Placental epithelial cell (primary cell): ENCODE measurements around the gene EFNB3. TPM values are rescaled to one million over a fixed set of nuclear protein-coding genes. Genes with fewer than 3 reads are reported as not detected.

Experiments
- total RNA-seq: library from RNA; depleted of rRNA; stranded (reverse); fragments of >200 nt; gene quantifications from 2 replicates; pipeline ENCODE4 v1.2.3, GENCODE V29; 2012

Gene EFNB3, protein sequence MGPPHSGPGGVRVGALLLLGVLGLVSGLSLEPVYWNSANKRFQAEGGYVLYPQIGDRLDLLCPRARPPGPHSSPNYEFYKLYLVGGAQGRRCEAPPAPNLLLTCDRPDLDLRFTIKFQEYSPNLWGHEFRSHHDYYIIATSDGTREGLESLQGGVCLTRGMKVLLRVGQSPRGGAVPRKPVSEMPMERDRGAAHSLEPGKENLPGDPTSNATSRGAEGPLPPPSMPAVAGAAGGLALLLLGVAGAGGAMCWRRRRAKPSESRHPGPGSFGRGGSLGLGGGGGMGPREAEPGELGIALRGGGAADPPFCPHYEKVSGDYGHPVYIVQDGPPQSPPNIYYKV
- 2.2 and 5.9 TPM in 2 replicates for total RNA-seq

DNA sequence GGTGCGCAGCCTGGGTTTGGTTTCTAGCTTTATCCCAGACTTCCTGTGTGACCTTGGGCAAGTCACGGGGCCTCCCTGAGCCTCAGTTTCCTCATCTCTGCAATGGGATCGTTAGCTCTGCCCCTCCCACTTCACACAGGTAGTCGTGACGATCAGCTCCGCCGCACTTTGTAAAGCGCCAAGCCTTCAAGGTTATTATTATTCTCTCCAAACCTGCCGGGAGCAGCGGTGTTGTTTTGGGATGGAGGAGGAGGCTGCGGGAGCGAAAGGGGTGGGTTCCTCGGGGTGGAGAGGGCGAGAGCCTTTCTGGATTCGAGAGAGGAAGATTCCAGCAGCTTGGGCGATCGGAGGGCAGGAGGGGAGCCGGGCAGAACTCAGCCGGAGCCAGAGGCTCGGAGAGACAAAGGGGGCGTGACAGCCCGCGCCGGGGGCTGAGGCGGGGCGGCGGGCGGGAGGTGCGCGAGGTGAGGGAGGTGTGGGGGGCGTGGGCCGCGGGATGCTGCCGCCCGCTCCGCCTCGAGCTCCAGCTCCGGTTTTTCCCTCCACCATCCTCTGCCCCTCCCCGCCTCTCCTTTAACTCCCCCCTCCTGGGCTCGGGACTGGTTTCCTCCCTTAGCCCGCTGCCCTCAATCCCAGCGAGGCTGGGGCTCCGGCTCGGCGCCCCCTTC lies at the start of gene EFNB3:
Gene EFNB3, plus strand, starts transcription at position 602 of the 668 bp plus-strand sequence. CDS start 397 bp downstream, outside the sequence.

GRCh38 chr17:7687072-7687907 lies 17.7 kb upstream of the EFNB3 start, which contains the start of gene TP53:
TP53 (minus strand) TSS chr17:7687490; CDS start chr17:7676594, 10,896 bp downstream.

GRCh38 chr17:7687908-7688807 lies 16.8 kb upstream of the EFNB3 start, which contains the start of gene WRAP53:
WRAP53 (plus strand) TSS chr17:7688477; CDS start chr17:7688649, 172 bp downstream.

GRCh38 chr17:7716901-7717755 lies 12.1 kb downstream of the EFNB3 start, which contains the start of gene DNAH2:
DNAH2 (plus strand) TSS chr17:7717744; CDS start chr17:7719735, 1,991 bp downstream.

Other genes with a start within 250 kb of the EFNB3 start
- 33.9 and 36.1 TPM in 2 replicates for gene ZBTB4, start 225.6 kb upstream of the EFNB3 start, total RNA-seq
- not detected in 2 replicates for gene SLC35G6, start 223.8 kb upstream of the EFNB3 start, total RNA-seq
- 106 and 112 TPM in 2 replicates for gene POLR2A, start 220.8 kb upstream of the EFNB3 start, total RNA-seq
- 3.4 and 3.5 TPM in 2 replicates for gene TNFSF12, start 156.1 kb upstream of the EFNB3 start, total RNA-seq
- gene TNFSF13, start 146.5 kb upstream of the EFNB3 start, total RNA-seq = 1.4 and 1.6 TPM in 2 replicates
- 40.0 and 67.6 TPM in 2 replicates for gene SENP3, start 143.3 kb upstream of the EFNB3 start, total RNA-seq
- gene CD68, start 125.6 kb upstream of the EFNB3 start, total RNA-seq = 2.4 and 3.3 TPM in 2 replicates
- gene MPDU1, start 121.3 kb upstream of the EFNB3 start, total RNA-seq = 58.5 and 227 TPM in 2 replicates
- 9.0 and 14.5 TPM in 2 replicates for gene SOX15, start 115.1 kb upstream of the EFNB3 start, total RNA-seq
- gene FXR2, start 90.3 kb upstream of the EFNB3 start, total RNA-seq = 36.1 TPM in 2 replicates
- 16.7 and 38.1 TPM in 2 replicates for gene SAT2, start 77.4 kb upstream of the EFNB3 start, total RNA-seq
- gene SHBG, start 75.1 kb upstream of the EFNB3 start, total RNA-seq = 0.87 and 2.4 TPM in 2 replicates
- not detected in 2 replicates for gene ATP1B2, start 54.3 kb upstream of the EFNB3 start, total RNA-seq
- 38.9 and 58.5 TPM in 2 replicates for gene TP53, start 17.7 kb upstream of the EFNB3 start, total RNA-seq
- gene WRAP53, start 16.7 kb upstream of the EFNB3 start, total RNA-seq = 4.7 and 7.0 TPM in 2 replicates
- under 0.01 TPM in 1 of 2 replicates, not detected in the other for gene DNAH2, start 12.5 kb downstream of the EFNB3 start, total RNA-seq
- 4.9 and 27.9 TPM in 2 replicates for gene KDM6B, start 129.0 kb downstream of the EFNB3 start, total RNA-seq
- 2.0 and 3.3 TPM in 2 replicates for gene TMEM88, start 149.9 kb downstream of the EFNB3 start, total RNA-seq
- 65.6 and 78.9 TPM in 2 replicates for gene NAA38, start 152.4 kb downstream of the EFNB3 start, total RNA-seq
- 9.8 and 10.1 TPM in 2 replicates for gene CYB5D1, start 152.8 kb downstream of the EFNB3 start, total RNA-seq
- gene CHD3, start 183.6 kb downstream of the EFNB3 start, total RNA-seq = 119 and 236 TPM in 2 replicates
- gene RNF227, start 211.1 kb downstream of the EFNB3 start, total RNA-seq = 3.1 and 3.3 TPM in 2 replicates
- gene KCNAB3, start 224.7 kb downstream of the EFNB3 start, total RNA-seq = 1.2 and 1.6 TPM in 2 replicates
- gene TRAPPC1, start 226.7 kb downstream of the EFNB3 start, total RNA-seq = 49.9 and 60.9 TPM in 2 replicates
- 29.8 and 39.7 TPM in 2 replicates for gene CNTROB, start 227.0 kb downstream of the EFNB3 start, total RNA-seq